Posterior vena cava (tissue), 2 donors: Measurements from ENCODE around the gene PRRG1. TPM values are rescaled to one million over a fixed set of nuclear protein-coding genes. Genes with fewer than 3 reads are reported as not detected.
"Not testable (repeated sequence)": the region's sequence is repeated elsewhere in the genome, so short reads cannot be mapped to it uniquely, and the experiment has no call there.

Source experiments
- DNase-seq: peaks from one replicate; pipeline ENCODE4 v3.0.0-alpha.2; 2020; ENCODE audit warnings: low spot score
- intact Hi-C, 2 donors: fragments of 100-400 bp; cut with DNase I; formaldehyde crosslinking; loops; one replicate each; pipeline versions ENCODE4 v1.14.1 to v1.14.2; 2022 to 2023
- long read RNA-seq, 2 donors: library from polyadenylated mRNA; unstranded; transcript quantifications; one replicate each; pipeline ENCODE4 v2.0.0, GENCODE V29; 2020 to 2021
- total RNA-seq, 2 donors: library from RNA; stranded (reverse); fragmentation: NEBNext Ultra II Directional; extraction: Animal tissue kit (Norgen Biotek cat#: 25700); gene quantifications; one replicate each; pipeline ENCODE4 v1.2.1, GENCODE V29; 2021
- donor health status: DM: yes; HTN: yes; CAD: no.
- donor health status: DM: yes; HTN: yes; CAD: no.

Gene PRRG1
- 10 to 100 TPM in 1 of 2 donors, 1 to 10 TPM in 1; 9.3 to 10.8 TPM for total RNA-seq
- long read RNA-seq, donor 1: 0 reads
- long read RNA-seq, donor 2, full-length matches to known transcripts: 2 of 2 reads
- long read RNA-seq, donor 2, partial matches to known transcripts: 0 of 2 reads
- long read RNA-seq, donor 2, other reads (novel, unspliced or antisense): 0 of 2 reads

GRCh38 chrX:37349221-37350033 is at the start of gene PRRG1:
PRRG1 (plus strand) TSS chrX:37349364; CDS start chrX:37406250, 56,886 bp downstream.
- intact Hi-C loops: no loop called here
- DNase-seq: peak; percentile 92

- no peak for DNase-seq
- intact Hi-C loops: no loop called here
These were observed 46.6 kb upstream of the PRRG1 start for GRCh38 chrX:37302569-37302968.

DNA sequence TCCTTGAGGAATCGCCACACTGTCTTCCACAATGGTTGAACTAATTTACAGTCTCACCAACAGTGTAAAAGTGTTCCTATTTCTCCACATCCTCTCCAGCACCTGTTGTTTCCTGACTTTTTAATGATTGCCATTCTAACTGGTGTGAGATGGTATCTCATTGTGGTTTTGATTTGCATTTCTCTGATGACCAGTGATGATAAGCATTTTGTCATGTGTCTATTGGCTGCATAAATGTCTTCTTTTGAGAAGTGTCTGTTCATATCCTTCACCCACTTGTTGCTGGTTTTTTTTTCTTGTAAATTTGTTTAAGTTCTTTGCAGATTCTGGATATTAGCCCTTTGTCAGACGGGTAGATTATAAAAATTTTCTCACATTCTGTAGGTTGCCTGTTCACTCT is 43.9 kb upstream of the PRRG1 start:
- intact Hi-C loops, DNase-seq: not testable (repeated sequence)

DNA sequence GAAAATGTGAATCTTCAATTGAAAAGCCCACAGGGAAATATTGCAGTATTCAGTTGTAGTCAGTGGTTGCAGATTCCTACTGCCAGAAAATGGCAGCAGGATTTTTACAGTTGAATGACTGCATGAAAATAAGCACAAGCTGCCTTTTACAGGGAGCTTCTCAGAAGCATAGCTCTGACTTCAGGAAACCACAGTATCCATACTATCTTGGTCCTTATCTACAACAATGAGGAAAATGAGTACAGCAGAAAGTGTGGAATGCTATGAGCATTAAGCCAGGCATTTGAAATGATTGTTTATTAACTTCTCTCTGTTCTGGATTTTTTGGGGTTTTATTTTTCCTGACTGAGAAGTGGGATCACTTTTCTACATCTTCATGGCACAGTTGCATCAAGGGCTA is 34.6 kb upstream of the PRRG1 start:
- no peak for DNase-seq
- intact Hi-C loops: no loop called here

GRCh38 chrX:37315511-37316248 is 33.5 kb upstream of the PRRG1 start:
- no peak for DNase-seq
- intact Hi-C loops: no loop called here

GRCh38 chrX:37320541-37321203 is 28.5 kb upstream of the PRRG1 start:
- no peak for DNase-seq
- intact Hi-C loops: no loop called here

GRCh38 chrX:37330642-37331041 is 18.5 kb upstream of the PRRG1 start:
- DNase-seq: no peak
- intact Hi-C loops: no loop called here

- intact Hi-C loops: no loop called here
- no peak for DNase-seq
These were observed 17.6 kb upstream of the PRRG1 start for GRCh38 chrX:37331546-37331945.

DNA sequence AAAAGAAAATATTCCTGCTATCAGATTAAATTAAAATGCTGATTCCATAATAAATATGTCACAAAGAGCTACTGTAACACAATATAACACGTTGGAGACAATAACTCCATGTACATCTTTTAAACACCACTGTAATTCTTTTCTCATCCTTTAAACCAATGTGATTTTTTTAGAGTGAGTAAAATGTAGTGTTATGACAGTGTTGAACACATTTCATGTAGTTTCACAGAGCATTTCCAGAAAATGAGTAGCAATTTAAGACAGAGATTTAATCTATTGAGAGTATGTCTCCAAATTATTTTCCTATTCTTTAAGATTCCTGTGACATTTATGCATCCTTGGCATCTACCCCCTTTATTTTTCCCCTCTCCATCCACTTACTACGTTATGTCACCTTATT is 17.1 kb upstream of the PRRG1 start:
- intact Hi-C loops: no loop called here
- no peak for DNase-seq

DNA sequence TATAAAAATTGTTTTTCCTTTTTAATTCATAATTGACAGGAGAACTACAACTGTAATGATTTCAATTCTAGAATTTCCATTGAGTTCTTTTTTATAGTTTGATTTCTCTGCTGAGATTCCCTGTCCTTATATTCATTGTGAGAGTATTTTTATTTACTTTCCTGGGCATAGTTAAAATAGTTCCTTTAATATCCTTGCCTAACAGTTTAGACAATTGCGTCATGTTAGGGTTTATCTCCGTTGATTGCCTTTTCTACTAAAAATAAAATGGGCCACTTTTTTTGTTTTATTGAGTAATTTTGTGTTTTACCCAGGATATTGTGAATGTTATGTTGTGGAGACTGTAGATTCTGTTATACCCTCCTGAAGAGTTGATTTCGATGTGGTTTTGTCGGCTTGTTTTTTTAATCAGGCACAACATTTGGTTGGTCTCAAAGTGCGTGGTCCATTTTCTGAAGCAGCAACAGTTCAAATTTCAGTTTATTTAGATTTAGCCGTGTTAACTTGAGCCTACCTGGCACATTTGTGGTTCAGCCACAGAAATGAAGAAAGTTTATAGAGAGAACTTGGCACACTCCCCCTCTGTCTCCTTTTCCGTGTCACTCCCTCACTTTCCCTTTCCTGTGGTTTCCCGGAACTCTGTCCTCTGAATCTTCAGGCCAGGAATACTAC is 16.0 kb upstream of the PRRG1 start:
- no peak for DNase-seq
- intact Hi-C loops: no loop called here

DNA sequence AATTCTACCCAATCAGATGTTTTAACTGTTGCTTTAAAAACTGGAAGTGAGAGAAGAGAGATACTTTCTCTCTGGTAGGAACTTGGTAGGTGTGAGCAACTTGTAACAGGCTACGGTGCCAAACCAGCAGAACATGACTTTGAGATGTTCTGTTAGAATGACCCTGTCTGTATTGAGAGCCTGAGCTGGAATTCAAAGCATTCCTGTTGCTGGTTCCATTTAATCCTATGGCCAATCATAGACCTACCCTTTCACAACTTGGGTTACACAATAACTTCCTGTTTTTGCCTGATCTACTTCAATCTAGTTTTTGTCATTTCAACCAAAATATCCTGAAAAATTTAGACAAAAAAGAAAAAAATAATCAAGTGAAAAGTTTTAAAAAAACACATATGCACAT is 1.7 kb upstream of the PRRG1 start:
- DNase-seq: no peak
- intact Hi-C loops: no loop called here

DNA sequence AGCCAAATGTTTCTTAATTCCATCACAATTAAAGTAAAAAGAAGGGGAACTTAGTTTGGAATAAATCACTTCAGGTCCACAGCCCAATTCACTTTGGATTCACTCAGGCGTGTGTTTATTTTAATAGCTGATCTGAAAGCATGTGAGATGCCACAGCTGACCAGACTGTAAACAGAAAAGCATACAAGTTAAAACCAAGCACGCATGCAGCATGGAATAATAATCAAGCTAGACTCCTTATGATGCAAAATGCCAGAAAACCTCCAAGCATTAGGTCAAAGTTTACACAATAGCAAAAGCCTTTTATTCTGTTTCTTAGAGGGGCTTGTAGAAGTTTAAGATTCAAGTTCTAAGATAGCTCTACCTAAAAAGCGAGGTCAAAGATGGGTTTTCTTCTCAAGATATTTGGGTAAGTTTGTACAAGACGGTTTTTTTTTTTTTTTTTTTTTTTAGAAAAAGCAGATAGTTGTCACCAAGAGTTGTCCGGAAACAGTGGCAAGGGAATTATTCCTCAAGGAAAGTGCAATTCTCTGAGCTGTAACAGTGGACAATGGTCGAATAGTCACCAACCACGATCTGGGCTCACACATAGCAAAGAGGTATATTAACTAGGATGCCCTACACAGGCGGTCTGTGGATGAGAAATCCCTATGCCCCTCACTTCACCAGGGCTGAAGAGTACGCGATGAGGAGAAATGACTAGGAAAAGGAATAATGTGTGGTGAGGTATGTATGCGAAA is 763 bp upstream of the PRRG1 start:
- intact Hi-C loops: no loop called here

DNA sequence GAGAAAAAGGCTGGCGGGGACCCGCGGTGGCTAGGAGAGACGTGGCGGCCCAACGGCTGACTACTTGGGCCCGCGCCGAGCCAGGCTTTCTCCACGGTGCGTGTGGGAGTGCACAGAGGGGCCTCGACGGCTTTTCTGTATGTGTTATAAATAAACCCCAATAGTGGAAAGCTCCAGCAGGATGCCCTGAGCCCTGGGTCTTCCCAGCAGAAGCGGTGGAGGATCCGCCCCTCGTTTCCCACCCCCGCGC is 268 bp upstream of the PRRG1 start:
- DNase-seq: no peak
- intact Hi-C loops: no loop called here

More for the DNA sequence above, 763 bp upstream of the PRRG1 start:
- DNase-seq: no peak

- intact Hi-C loops: no loop called here
- DNase-seq: peak; percentile 70
These were observed 836 bp downstream of the PRRG1 start for GRCh38 chrX:37350034-37350365.

GRCh38 chrX:37353646-37354045 is 4.5 kb downstream of the PRRG1 start:
- DNase-seq: no peak
- intact Hi-C loops: no loop called here

DNA sequence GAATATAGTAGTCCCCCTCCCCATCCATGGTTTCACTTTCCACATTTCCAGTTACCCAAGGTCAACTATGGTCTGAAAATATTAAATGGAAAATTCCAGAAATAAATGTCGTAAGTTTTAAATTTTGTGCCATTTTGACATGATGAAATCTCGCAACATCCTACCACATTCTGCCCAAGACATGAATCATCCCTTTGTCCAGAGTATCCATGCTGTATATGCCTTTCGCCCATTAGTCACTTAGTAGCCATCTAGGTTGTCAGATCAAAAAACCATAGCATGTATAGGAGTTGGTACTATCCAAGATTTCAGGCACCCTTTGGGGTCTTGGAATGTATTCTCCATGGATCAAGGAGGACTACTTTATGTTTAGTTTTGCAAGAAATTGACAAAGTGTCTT is 8.3 kb downstream of the PRRG1 start:
- DNase-seq: no peak
- intact Hi-C loops: no loop called here

GRCh38 chrX:37361596-37361995 is 12.4 kb downstream of the PRRG1 start:
- no peak for DNase-seq

GRCh38 chrX:37364666-37365065 is 15.5 kb downstream of the PRRG1 start:
- intact Hi-C loops: no loop called here
- DNase-seq: no peak

More at GRCh38 chrX:37361596-37361995, 12.4 kb downstream of the PRRG1 start:
- intact Hi-C loops: no loop called here

- intact Hi-C loops: no loop called here
- DNase-seq: no peak
These were observed 18.8 kb downstream of the PRRG1 start for GRCh38 chrX:37367946-37368345.
